ENCODE data around the gene JAK1.

DNA sequence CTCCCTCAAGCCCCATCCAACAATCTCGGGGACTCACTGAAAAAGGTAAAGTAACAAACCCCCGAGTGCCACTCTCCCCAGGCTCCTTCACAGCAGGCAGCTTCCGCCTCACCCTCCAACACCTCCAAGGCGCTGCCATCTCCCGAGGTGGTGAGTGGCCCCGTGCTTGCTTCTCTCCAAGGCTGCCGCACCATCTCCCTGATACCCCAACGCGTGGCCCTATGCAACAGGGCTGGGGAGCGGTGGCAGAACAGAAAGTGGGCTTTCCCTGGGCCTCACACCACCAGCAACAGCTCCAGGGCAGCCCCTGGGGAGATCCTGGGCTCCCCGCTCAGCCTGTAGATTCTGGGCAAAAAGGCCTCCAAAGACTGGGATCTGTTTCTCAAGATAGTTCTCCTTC lies 116.4 kb downstream of the JAK1 start:
- TF ChIP-seq, protein P1, sequence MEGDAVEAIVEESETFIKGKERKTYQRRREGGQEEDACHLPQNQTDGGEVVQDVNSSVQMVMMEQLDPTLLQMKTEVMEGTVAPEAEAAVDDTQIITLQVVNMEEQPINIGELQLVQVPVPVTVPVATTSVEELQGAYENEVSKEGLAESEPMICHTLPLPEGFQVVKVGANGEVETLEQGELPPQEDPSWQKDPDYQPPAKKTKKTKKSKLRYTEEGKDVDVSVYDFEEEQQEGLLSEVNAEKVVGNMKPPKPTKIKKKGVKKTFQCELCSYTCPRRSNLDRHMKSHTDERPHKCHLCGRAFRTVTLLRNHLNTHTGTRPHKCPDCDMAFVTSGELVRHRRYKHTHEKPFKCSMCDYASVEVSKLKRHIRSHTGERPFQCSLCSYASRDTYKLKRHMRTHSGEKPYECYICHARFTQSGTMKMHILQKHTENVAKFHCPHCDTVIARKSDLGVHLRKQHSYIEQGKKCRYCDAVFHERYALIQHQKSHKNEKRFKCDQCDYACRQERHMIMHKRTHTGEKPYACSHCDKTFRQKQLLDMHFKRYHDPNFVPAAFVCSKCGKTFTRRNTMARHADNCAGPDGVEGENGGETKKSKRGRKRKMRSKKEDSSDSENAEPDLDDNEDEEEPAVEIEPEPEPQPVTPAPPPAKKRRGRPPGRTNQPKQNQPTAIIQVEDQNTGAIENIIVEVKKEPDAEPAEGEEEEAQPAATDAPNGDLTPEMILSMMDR (conservative IDR thresholded peaks at IDR 0.05; ENCODE audit: low read depth, low read length), result no peak
- TF ChIP-seq EZH2 (IDR thresholded peaks at IDR 0.05; ENCODE audit: borderline replicate concordance, low read depth, low read length, poor library complexity, severe bottlenecking), result no peak
